HG03064 (cell line): ENCODE measurements around the gene OR10H5.
A peak's percentile ranks its signal among the peaks of the same experiment; 100 is the strongest.
"Not testable (repeated sequence)": the region's sequence is repeated elsewhere in the genome, so short reads cannot be mapped to it uniquely, and the experiment has no call there.

Experiments used
- ATAC-seq: cut with Tn5 transposase; IDR thresholded peaks from one replicate; pipeline ENCODE4 v1.9.1; 2021; ENCODE audit warnings: low read depth; ENCODE audit not compliant: unreplicated experiment

The OR10H5 gene

DNA sequence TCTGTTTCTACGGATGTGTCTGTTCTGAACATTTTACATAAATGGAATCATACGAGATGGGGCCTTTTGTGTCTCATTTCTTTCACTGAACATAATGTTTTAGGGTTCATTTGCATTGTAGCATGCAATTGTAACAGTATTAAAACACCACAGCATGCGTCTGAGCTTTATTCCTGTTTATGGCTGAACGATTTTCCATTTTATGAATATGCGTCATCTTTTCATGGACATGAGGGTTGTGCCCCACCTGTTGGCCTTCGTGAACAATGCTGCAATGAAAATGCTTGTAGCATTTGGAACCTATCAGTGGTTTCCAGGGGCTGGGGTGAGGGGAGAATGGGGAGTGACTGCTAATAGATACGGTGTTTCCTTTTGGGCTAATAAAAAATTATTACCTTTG, 22.9 kb downstream of the OR10H5 start:
- no peak for ATAC-seq

DNA sequence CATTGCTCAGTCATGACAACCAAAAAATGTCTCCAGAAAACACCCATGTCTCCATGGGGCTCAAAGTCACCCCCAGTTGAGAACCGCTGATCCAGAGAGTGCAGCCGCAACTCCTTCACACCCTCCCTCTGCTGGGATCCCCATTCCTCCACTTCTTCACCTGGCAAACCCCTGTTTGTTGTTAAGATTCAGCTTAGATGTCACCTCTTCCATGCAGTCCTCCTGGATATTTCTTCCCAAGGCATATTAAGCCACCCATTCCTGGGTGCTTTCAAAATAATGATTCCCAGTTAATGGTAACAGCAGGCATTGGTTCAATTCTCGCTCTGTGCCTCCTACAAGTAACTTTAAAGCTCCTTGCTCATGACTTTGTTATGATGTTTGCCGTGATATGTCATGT, 24.0 kb downstream of the OR10H5 start:
- no peak for ATAC-seq

DNA sequence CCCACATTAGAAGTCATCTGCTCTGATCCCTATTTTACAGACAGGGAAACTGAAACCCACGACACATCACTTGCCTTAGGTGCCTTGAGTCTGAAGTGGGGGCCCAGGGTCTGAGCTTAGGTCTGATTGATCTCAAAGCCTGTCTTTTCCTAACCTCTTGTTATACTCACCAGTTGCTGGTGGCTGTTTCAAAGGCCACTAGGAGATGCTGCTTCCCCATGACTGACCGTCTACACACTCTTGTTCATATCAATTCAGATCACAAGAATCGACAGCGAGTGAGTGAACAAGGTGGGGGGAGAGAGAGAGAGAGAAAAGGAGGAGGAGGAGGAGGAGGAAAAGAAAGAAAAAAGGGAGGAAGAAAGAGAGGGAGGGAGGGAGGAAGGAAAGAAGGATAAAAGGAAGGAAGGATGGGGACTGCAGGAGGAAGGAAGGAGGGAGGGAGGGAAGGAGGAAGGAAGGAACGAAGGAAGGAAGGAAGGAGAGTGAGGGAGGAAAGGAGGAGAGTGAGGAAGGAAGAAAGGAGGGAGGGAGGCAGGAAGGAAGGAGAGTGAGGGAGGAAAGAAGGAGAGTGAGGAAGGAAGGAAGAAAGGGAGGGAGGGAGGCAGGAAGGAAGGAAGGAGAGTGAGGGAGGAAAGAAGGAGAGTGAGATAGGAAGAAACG, 24.7 kb downstream of the OR10H5 start:
- ATAC-seq, result no peak

DNA sequence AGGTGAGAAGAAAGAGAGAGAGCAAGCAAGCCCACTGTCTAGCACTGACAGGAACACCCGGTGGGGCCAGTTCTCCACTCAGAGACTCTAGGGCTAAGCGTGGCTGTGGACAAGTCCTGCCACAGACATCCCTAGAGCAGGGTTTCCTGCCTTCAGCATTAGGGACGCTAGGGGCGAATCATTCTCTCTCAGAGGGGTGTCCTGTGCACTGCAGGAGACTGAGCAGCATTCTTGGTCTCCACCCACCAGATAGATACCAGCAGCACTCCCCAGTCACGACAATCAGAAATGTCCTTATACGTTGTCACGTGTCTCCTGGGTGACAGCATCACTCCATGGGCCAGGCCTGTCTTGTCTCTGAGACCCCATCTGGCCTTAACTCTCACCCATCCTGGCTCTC, 26.5 kb downstream of the OR10H5 start:
- no peak for ATAC-seq

DNA sequence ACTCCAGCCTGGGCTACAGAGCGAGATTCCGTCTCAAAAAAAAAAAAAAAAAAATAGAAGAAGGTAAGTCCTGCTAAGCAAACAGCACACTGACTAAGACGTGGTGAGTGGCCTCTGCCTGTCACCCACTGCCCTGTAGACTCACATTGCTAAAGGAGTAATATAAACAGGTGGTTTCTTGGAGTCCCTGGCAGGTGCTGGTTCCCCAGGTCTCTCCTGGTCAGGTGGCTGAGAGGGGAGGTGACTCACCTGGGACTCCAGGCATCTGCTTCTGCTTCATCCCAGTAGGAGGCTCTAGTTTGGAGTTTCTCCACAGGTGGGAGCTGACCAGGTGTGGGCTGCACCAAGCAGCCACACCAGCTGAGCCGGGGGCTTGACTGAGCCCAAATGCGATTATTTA, 27.8 kb downstream of the OR10H5 start, which contains the start of gene OR10H1:
Gene OR10H1, minus strand, starts transcription at position 359 of the 400 bp plus-strand sequence. CDS start 7,627 bp downstream, outside the sequence.
- ATAC-seq, result no peak

DNA sequence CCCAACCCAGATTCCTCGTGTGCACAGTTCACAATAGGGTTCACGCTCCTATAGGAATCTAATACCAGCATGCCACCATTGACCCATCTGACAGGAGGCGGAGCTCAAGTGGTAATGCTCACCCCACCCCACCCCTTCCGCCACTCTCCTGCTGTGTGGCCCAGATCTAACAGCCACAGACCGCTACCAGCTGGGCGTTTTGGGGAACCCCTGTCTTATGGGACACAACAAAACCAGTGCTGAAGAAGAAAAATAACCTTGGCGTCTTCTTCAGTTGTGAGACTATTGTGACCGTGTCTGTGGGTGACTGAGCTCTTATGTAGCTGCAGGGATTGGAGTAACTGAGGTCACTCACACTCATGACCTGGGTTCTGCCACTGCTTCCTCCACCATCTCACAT, 33.2 kb downstream of the OR10H5 start:
- ATAC-seq, result no peak

DNA sequence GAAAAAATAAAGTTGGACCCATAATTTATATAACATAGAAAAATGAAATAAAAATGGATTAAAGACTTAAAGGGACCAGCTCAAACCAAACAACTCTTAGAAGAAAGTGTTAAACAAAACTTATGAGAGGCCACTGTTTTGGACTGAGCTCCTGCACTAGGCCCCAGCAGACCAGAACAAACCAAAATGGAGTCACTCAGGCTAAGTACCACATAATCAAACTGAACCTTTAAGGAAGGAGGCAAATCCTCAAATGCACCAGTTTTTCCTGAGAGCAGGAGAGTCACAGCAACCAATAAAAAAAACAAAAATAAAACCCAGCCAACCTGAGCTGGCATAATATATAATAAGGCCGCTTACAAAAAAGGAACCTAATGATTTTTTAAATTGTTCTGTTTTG, 38.3 kb downstream of the OR10H5 start:
- no peak for ATAC-seq

DNA sequence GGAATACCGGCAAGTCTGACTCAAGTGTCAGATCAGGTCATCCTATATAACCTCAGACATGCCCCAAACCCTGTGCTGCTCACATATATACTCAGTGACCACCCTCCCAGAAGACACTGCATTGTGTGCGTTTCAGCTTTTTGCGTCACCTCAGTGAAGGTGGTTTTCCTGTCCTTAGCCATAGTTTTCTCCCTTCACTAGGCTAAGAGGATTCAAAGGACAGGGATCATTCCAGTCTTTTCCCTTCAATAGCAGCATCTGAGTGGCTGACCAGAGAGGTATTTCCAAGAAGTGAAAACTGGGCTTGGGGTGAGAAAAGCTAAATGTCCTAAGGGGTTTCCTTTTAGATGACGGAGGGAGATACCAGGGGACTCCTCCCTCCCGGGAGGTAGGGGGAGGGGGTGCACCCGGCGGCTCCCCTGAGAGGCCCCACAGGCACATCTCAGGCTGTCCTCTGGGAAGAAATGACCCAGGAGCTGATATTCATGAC, 40.7 kb downstream of the OR10H5 start:
- ATAC-seq, result no peak

DNA sequence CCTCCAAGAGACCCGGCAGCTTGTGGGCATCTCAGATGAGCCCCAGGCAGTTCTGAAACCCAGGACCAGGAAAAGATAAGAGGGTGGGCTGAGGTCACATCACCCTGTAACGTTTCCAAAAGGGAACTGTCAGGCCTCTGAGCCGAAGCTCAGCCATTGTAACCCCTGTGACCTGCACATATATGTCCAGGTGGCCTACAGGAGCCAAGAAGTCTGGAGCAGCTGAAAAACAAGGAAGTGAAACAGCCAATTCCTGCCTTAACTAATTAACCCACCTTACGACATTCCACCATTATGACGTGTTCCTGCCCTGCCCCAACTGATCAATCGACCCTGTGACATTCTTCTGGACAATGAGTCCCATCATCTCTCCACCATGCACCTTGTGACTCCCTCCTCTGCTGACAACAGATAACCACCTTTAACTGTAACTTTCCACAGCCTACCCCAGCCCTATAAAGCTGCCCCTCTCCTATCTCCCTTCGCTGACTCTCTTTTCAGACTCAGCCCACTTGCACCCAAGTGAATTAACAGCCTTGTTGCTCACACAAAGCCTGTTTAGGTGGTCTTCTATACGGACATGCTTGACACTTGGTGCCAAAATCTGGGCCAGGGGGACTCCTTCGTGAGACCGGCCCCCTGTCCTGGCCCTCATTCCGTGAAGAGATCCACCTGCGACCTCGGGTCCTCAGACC, 41.3 kb downstream of the OR10H5 start:
- ATAC-seq, result not testable (repeated sequence)

DNA sequence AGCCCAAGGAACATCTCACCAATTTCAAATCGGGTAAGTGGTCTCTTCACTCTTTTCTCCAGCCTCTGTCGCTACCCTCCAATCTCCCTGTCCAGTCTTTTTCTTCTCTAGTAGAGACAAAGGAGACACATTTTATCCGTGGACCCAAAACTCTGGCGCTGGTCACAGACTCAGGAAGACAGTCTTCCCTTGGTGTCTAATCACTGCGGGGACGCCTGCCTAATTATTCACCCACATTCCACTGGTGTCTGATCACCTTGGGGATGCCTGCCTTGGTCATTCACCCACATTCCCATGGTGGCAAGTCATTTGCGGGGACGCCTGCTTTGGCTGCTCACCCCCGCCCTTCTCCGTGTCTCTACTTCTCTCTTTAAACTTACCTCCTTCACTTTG, 41.8 kb downstream of the OR10H5 start:
- ATAC-seq, result no peak

DNA sequence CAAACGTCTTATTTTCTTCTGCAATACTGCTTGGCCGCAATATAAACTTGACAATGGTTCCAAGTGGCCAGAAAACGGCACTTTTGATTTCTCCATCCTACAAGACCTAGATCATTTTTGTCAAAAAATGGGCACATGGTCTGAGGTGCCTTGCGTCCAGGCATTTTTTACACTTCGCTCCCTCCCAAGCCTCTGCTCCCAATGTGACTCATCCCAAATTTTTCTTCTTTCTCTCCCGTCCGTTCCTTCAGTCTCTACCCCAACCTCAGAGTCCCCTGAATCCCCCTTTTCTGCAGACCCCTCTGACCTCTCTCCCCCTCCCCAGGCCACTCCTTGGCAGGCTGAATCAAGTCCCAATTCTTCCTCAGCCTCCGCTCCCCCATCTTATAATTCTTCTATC, 42.3 kb downstream of the OR10H5 start:
- no peak for ATAC-seq

DNA sequence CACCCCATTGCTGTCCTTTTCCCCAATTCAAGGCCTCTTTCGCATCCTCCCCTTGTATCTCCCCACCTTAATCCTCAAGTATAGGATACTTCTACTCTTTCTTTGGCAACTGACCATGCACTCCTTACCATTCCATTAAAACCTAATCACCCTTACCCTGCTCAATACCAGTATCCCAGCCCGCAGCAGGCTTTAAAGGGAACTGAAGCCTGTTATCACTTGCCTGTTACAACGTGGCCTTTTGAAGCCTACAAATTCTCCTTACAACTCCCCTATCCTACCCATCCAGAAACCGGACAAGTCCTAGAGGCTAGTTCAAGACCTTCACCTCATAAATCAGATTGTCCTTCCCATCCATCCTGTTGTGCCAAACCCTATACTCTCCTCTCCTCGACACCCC, 44.2 kb downstream of the OR10H5 start:
- ATAC-seq, result no peak

DNA sequence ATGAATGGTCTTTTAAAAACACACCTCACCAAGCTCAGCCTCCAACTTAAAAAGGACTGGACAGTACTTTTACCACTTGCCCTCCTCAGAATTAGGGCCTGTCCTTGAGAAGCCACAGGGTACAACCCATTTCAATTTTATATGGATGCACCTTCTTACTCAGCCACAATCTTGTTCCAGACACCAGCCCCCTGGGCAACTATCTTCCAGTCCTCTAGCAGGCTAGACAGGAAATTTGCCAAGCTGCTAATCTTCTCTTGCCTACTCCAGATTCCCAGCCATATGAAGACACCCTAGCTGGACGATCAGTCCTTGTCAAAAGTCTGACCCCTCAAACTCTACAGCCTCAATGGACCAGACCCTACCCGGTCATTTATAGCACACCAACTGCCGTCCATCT, 46.8 kb downstream of the OR10H5 start:
- not testable (repeated sequence) for ATAC-seq

DNA sequence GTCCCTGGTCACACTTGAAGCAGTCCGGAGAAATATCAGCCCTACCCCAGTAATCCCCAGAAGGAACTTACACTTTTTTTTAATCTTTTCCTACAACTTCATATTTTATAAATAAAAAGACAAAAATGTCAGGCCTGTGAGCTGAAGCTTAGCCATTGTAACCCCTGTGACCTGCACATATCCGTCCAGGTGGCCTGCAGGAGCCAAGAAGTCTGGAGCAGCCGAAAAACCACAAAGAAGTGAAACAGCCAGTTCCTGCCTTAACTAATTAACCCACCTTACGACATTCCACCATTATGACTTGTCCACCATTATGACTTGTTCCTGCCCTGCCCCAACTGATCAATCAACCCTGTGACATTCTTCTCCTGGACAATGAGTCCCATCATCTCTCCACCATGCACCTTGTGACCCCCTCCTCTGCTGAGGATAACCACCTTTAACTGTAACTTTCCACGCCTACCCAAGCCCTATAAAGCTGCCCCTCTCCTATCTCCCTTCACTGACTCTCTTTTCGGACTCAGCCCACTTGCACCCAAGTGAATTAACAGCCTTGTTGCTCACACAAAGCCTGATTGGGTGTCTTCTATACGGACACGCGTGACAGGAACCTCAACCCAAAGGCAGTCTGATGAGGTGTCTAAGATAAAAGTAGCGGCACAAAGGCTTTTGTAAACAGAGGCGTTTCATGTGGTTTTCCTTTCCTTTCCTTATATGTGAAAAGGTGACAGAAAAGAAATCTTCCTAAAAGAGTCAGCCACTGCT, 48.3 kb downstream of the OR10H5 start:
- not testable (repeated sequence) for ATAC-seq

DNA sequence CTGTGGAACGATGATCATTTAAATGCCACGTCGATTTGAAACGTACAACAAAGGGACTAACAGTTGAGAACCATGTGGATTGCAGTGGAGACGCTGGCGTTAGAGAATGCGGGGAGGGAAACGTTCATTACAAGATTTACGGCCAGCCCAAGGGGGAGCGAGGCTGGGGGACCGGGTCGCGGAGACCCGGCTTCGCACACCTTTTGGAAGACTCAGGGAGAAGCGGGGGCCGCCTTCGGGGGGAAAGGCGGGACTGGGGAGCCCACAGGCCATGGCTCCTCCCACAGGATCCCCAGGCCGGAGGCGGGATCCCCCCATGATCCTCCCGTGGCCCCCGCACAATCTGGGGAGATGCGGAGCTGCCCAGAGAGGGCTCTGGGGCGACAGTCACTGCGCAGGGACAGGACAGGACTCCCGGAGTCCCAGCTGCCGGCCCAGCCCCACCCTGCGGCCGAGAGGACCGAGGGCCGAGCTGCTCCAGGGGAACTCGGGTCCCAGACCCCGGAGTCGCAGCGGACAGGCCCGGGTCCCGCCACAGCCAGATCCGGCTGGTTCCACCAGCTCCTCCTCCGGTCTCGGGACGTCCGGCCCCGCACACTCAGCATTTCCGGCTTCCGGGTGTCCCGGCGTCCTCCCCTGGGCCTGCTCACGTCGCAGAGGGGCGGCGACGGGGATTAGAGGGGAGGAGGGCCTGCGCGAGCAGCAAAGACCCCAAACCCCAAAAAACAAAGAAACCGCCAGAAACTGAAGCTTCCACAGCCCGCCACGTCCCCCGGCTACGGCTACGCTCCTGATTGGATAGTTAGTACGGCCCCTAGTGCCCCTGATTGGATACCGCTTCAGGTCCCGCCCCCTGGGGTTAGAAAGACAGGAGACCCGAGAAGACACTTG, 49.1 kb downstream of the OR10H5 start:
- ATAC-seq, result peak; percentile 95

DNA sequence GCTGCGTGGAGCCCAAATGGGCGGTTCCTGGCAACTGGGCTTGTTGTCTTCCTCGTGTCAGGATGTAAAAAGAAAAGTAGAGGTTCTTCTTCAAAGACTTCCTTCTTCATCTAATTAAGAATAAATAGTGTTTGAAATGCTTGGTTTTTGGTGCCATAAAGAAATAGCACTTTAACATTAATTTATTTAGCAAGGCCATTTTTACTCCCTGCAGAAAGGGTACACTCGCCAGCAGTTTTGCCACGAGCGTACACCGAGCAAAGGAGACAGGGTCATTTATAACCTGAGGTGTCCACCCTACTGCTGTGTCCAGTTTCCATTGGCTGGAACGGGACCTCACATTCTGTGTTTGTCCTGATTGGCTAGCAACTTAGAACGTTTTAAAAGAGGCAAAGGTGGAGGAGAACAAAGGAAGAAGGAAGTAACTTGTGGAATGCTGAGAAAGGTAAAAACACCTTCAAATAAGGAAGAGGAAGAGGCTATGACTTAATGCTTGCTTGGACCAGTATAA, 49.8 kb downstream of the OR10H5 start:
- peak; percentile 28 for ATAC-seq

DNA sequence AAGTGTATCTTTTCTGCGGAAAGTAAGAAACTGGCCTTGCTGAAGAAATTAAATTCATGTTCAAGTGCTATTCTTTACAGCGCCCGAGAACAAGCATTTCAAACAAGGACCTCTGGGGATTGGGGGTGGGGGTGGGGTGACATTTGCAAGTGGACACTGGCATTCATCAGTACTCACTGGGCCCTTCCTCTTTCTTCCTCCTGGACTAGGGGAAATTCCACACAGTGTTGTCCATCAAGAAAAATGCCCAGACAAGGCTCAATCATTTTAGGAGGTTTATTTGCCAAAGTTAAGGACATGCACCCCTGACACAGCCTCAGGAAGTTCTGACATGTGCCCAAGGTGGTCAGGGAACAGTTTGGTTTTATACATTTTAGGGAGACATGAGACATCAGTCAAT, 50.9 kb downstream of the OR10H5 start:
- no peak for ATAC-seq

DNA sequence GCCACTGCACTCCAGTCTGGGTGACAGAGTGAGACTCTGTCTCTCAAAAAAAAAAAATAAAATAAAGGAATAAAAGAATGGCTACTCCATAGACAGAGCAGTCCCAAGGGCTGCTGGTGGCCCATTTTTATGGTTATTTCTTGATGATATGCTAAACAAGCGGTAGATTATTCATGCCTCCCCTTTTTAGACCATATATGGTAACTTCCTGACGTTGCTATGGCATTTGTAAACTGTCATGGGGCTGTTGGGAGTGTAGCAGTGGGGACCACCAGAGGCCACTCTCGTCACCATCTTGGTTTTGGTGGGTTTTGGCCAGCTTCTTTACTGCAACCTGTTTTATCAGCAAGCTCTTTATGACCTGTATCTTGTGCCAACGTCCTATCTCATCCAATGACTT, 52.4 kb downstream of the OR10H5 start:
- ATAC-seq, result not testable (repeated sequence)

DNA sequence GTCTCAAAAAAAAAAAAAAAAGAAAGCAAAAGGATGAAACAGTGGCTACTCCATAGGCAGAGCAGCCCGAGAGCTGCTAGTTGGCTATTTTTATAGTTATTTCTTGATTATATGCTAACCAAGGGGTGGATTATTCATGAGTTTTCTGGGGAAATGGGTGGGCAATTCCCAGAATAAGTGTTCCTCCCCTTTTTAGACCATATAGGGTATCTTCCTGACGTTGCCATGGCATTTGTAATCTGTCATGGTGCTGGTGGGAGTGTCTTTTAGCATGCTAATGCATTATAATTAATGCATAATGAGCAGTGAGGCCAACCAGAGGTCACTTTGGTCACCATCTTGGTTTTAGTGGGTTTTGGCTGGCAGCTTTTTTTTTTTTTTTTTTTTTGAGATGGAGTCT, 53.4 kb downstream of the OR10H5 start:
- ATAC-seq, result no peak

DNA sequence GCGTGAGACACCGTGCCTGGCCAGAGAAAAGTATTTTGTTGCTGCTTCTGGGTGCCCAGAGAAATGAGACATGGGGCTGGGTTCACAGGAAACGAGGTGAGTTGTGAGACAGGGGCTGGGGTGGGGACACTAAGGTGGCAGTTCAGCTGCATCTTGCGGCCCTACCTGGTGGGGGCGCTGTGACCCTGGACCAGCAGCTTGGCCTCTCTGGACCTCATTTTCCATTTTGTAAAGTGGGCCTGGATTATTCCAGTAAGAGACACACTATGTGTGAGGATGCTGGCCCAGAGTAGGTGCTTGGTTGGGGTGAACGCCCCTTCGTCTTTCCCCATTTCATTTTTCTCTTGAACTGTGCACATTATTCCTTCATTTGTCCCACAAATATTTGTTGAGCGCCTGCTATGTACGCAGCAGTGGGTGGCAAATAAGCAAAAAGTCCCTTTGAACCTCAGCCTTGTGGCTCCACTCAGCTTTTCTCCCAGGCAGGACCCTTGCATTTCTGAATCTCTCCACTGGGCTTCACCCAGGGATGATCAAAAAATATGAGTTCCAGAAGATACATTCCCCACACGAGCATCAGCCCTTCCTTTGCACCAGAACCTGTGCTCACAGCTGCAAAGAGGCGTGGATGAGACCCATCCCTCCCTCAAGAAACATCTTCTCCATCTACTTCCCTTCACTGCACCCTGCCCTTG, 54.6 kb downstream of the OR10H5 start:
- no peak for ATAC-seq
